NCI-H69 (cell line): ENCODE data around the gene EXOC6B.

Experiments used
- DNase-seq: peaks from one replicate; lab custom pipeline; 2025; lab: John Stamatoyannopoulos, UW

EXOC6B gene

GRCh38 chr2:72275084-72275483 is 550.7 kb downstream of the EXOC6B start:
- peak; percentile 19 for DNase-seq

- no peak for DNase-seq
Measured at GRCh38 chr2:72274380-72274797, 551.4 kb downstream of the EXOC6B start.

GRCh38 chr2:72273384-72273783 is 552.4 kb downstream of the EXOC6B start:
- no peak for DNase-seq

- peak; percentile 27 for DNase-seq
Measured at GRCh38 chr2:72271766-72272641, 553.8 kb downstream of the EXOC6B start.

- no peak for DNase-seq
Measured at GRCh38 chr2:72271276-72271614, 554.6 kb downstream of the EXOC6B start.

GRCh38 chr2:72270556-72271275 is 555.1 kb downstream of the EXOC6B start:
- peak; percentile 11 for DNase-seq

GRCh38 chr2:72263776-72264060 is 562.1 kb downstream of the EXOC6B start:
- DNase-seq = no peak

GRCh38 chr2:72263043-72263775 is 562.6 kb downstream of the EXOC6B start:
- DNase-seq = no peak

GRCh38 chr2:72261076-72261475 is 564.8 kb downstream of the EXOC6B start:
- DNase-seq = no peak

GRCh38 chr2:72255540-72255939 is 570.3 kb downstream of the EXOC6B start:
- DNase-seq = no peak

- no peak for DNase-seq
Measured at GRCh38 chr2:72254831-72255451, 570.9 kb downstream of the EXOC6B start.

- DNase-seq = no peak
Measured at GRCh38 chr2:72238311-72238710, 587.5 kb downstream of the EXOC6B start.

- no peak for DNase-seq
Measured at GRCh38 chr2:72237549-72237948, 588.3 kb downstream of the EXOC6B start.

GRCh38 chr2:72236445-72237067 is 589.3 kb downstream of the EXOC6B start:
- no peak for DNase-seq

- no peak for DNase-seq
Measured at GRCh38 chr2:72235497-72236415, 590.1 kb downstream of the EXOC6B start.

- no peak for DNase-seq
Measured at GRCh38 chr2:72233211-72233610, 592.6 kb downstream of the EXOC6B start.

GRCh38 chr2:72222829-72223564 is 602.8 kb downstream of the EXOC6B start:
- no peak for DNase-seq

GRCh38 chr2:72220170-72220569 is 605.7 kb downstream of the EXOC6B start:
- DNase-seq = peak; percentile 45

GRCh38 chr2:72214429-72215143 is 611.2 kb downstream of the EXOC6B start:
- DNase-seq = no peak

GRCh38 chr2:72212486-72212855 is 613.4 kb downstream of the EXOC6B start:
- DNase-seq = no peak
